Measurements from ENCODE around the gene SPEF1. TPM values are rescaled to one million over a fixed set of nuclear protein-coding genes. Genes with fewer than 3 reads are reported as not detected.
"Not testable (repeated sequence)": the region's sequence is repeated elsewhere in the genome, so short reads cannot be mapped to it uniquely, and the experiment has no call there.

The SPEF1 gene, protein sequence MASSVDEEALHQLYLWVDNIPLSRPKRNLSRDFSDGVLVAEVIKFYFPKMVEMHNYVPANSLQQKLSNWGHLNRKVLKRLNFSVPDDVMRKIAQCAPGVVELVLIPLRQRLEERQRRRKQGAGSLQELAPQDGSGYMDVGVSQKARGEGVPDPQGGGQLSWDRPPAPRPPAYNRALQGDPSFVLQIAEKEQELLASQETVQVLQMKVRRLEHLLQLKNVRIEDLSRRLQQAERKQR
- total RNA-seq (2021): 0.22 and 0.24 TPM in 2 replicates
- long read RNA-seq, partial matches to known transcripts: 1 of 2 reads
- long read RNA-seq, other reads (novel, unspliced or antisense): 1 of 2 reads

DNA sequence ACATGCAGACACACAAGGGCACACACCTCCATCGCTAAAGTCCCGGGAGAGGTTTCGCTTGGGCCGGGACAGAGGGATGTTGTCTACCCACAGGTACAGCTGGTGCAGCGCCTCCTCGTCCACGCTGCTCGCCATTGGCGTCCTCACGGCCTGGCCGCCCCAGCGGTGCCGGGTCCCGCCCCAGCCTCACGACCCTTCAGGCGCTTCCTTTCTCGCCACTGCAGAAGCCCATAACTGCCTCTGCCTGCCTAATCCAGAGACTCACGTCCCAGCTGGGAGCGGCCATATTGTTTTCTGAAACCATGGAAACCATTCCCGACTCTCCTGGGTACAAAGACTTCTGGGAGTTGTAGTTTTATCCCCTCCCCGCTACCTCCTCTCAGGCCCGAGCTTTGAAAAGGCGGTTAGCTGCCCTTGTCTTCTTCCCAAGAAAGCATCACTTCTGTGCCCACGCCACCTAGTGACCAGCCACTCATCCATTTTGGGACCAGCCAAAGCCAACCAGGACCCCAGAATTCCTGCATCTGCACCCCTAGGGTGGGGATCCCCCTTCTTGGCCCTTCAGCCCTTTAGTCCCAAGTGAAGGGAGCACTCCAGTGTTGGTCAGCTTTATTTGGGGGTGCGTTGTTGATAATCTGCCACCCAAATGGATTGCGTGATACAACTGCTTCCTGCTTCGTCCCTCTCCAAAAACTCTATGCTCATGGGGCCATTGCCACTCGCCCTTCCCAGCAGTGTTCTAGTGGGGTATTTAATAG lies at the start of gene SPEF1:
Gene SPEF1 (minus strand): TSS at position 296 of the 758 bp plus-strand sequence. CDS start 161 bp downstream, at position 135.
- Histone ChIP-seq H3K18ac (ENCODE audit: insufficient read length, low read depth, low read length) (no peak within 1 kb of the TSS), H4K8ac (replicated peaks; ENCODE audit: insufficient read length, low read depth, low read length) (no peak within 1 kb of the TSS), H3K23ac (ENCODE audit: insufficient read length, low read depth, low read length) (no peak within 1 kb of the TSS), H3K79me2 (ENCODE audit: insufficient read depth, low read length) (no peaks in the 10 kb centered on the region), H3K4me2 (ENCODE audit: insufficient read depth, insufficient read length, low read length) (peak within 1 kb of the TSS; percentile 51), H2BK12ac (ENCODE audit: insufficient read length, low read depth, low read length) (no peak within 1 kb of the TSS), H3K27me3 (ENCODE audit: insufficient read depth, low read length) (peaks cover 2% of the 10 kb centered on the region; the same call in 1 of the 2 replicates), H3K9me3 (ENCODE audit: control insufficient read depth, low read depth, low read length) (no peaks in the 10 kb centered on the region), H3K4me1 (ENCODE audit: insufficient read depth, low read length) (no peaks in the 10 kb centered on the region; the same call in 1 of the 2 replicates), H3K79me1 (ENCODE audit: insufficient read depth, low read depth, low read length, poor library complexity, severe bottlenecking) (no peaks in the 10 kb centered on the region), H3K9ac (ENCODE audit: extremely low read depth, insufficient read length, low read length) (no peak within 1 kb of the TSS), H3K27ac (ENCODE audit: insufficient read length, low read depth, low read length) (no peak within 1 kb of the TSS), H2BK15ac (ENCODE audit: low read depth, low read length) (no peak within 1 kb of the TSS), H4K5ac (ENCODE audit: insufficient read length, low read depth, low read length) (no peak within 1 kb of the TSS), H2BK20ac (ENCODE audit: low read depth, low read length, poor library complexity, severe bottlenecking) (no peak within 1 kb of the TSS), H3T11ph (ENCODE audit: low read length) (no peak within 1 kb of the TSS), H4K91ac (ENCODE audit: insufficient read length, low read depth, low read length) (no peak within 1 kb of the TSS), H3K56ac (ENCODE audit: insufficient read length, low read depth, low read length) (no peak within 1 kb of the TSS), H3K4ac (ENCODE audit: low read depth, low read length) (no peak within 1 kb of the TSS), H3K14ac (ENCODE audit: insufficient read depth, low read length) (no peak within 1 kb of the TSS), H4K20me1 (ENCODE audit: control insufficient read depth, insufficient read depth, insufficient read length) (no peaks in the 10 kb centered on the region), H2AFZ (ENCODE audit: low read length) (no peak within 1 kb of the TSS), H3K23me2 (ENCODE audit: insufficient read length, low read depth, low read length, poor library complexity, severe bottlenecking) (peaks cover 21% of the 10 kb centered on the region), H2BK120ac (ENCODE audit: low read depth, low read length, poor library complexity, severe bottlenecking) (no peak within 1 kb of the TSS), H2BK5ac (ENCODE audit: insufficient read length, low read length) (no peak within 1 kb of the TSS), H2AK5ac (ENCODE audit: insufficient read length, low read length) (no peak within 1 kb of the TSS)
- peak; percentile 95 for DNase-seq
- Mint-ChIP-seq H3K27ac (peak within 1 kb of the TSS in 1 of 3 experiments; percentile 62; a peak in 1 of 7 replicates), H3K9me3 (no peaks in the 10 kb centered on the region), H3K27me3 (ENCODE audit: low read depth) (peaks cover 39% of the 10 kb centered on the region), H3K4me1 (peaks cover 30 to 45% of the 10 kb centered on the region in 2 experiments), H3K36me3 (ENCODE audit: insufficient read depth in 1 of 3, low read depth in 3 of 3) (peaks cover 5 to 12% (median 8%) of the 10 kb centered on the region in 3 experiments), H3K4me3 (peak within 1 kb of the TSS; percentile 54 to 79)
- no CpG with 5 or more reads among the region's 28 CpGs for WGBS (ENCODE audit: extremely low coverage, insufficient read length, low lambda C conversion rate)
- TF ChIP-seq, protein P1, sequence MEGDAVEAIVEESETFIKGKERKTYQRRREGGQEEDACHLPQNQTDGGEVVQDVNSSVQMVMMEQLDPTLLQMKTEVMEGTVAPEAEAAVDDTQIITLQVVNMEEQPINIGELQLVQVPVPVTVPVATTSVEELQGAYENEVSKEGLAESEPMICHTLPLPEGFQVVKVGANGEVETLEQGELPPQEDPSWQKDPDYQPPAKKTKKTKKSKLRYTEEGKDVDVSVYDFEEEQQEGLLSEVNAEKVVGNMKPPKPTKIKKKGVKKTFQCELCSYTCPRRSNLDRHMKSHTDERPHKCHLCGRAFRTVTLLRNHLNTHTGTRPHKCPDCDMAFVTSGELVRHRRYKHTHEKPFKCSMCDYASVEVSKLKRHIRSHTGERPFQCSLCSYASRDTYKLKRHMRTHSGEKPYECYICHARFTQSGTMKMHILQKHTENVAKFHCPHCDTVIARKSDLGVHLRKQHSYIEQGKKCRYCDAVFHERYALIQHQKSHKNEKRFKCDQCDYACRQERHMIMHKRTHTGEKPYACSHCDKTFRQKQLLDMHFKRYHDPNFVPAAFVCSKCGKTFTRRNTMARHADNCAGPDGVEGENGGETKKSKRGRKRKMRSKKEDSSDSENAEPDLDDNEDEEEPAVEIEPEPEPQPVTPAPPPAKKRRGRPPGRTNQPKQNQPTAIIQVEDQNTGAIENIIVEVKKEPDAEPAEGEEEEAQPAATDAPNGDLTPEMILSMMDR (conservative IDR thresholded peaks at IDR 0.05): peak; percentile 61

DNA sequence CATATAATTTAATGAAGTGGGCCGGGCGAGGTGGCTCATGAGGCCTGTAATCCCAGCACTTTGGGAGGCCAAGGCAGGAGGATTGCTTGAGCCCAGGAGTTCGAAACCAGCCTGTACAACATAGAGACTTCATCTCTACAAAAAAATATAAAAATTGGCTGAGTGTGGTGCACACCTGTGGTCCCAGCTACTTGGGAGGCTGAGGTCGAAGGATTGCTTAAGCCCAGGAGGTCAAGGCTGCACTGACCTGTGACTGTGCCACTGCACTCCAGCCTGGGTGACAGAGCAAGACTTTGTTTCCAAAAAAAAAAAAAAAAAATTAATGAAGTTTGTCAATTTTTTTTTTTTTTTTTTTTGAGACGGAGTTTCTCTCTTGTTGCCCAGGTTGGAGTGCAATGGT lies 48.6 kb upstream of the SPEF1 start:
- not testable (repeated sequence) for H3K36me3 Mint-ChIP-seq (ENCODE audit: insufficient read depth in 1 of 3, low read depth in 3 of 3); H2BK120ac ChIP-seq (ENCODE audit: low read depth, low read length, poor library complexity, severe bottlenecking); H4K91ac ChIP-seq (ENCODE audit: insufficient read length, low read depth, low read length); H3K79me2 ChIP-seq (ENCODE audit: insufficient read depth, low read length); H2BK12ac ChIP-seq (ENCODE audit: insufficient read length, low read depth, low read length); H2BK20ac ChIP-seq (ENCODE audit: low read depth, low read length, poor library complexity, severe bottlenecking); H3K4me2 ChIP-seq (ENCODE audit: insufficient read depth, insufficient read length, low read length); H3T11ph ChIP-seq (ENCODE audit: low read length); H3K56ac ChIP-seq (ENCODE audit: insufficient read length, low read depth, low read length); H2AFZ ChIP-seq (ENCODE audit: low read length); H3K14ac ChIP-seq (ENCODE audit: insufficient read depth, low read length); H4K8ac ChIP-seq (replicated peaks; ENCODE audit: insufficient read length, low read depth, low read length); H3K79me1 ChIP-seq (ENCODE audit: insufficient read depth, low read depth, low read length, poor library complexity, severe bottlenecking); H2BK15ac ChIP-seq (ENCODE audit: low read depth, low read length); H2AK5ac ChIP-seq (ENCODE audit: insufficient read length, low read length); H3K9me3 ChIP-seq (ENCODE audit: control insufficient read depth, low read depth, low read length); H3K23me2 ChIP-seq (ENCODE audit: insufficient read length, low read depth, low read length, poor library complexity, severe bottlenecking); H3K27ac ChIP-seq (ENCODE audit: insufficient read length, low read depth, low read length); H3K23ac ChIP-seq (ENCODE audit: insufficient read length, low read depth, low read length); H3K4me3 Mint-ChIP-seq; H3K18ac ChIP-seq (ENCODE audit: insufficient read length, low read depth, low read length); H4K5ac ChIP-seq (ENCODE audit: insufficient read length, low read depth, low read length); H4K20me1 ChIP-seq (ENCODE audit: control insufficient read depth, insufficient read depth, insufficient read length); H3K9ac ChIP-seq (ENCODE audit: extremely low read depth, insufficient read length, low read length); H3K4me1 Mint-ChIP-seq; DNase-seq; H3K27ac Mint-ChIP-seq; H3K4me1 ChIP-seq (ENCODE audit: insufficient read depth, low read length); H3K9me3 Mint-ChIP-seq; H3K27me3 Mint-ChIP-seq (ENCODE audit: low read depth); H3K27me3 ChIP-seq (ENCODE audit: insufficient read depth, low read length); H3K4ac ChIP-seq (ENCODE audit: low read depth, low read length); H2BK5ac ChIP-seq (ENCODE audit: insufficient read length, low read length)
- WGBS (ENCODE audit: extremely low coverage, insufficient read length, low lambda C conversion rate): no CpG with 5 or more reads among the region's 5 CpGs

Data from H9 (cell line).